GM18909 (cell line): Measurements from ENCODE around the gene MAST4.
"Not testable (repeated sequence)": the region's sequence is repeated elsewhere in the genome, so short reads cannot be mapped to it uniquely, and the experiment has no call there.

ENCODE experiments used
- ATAC-seq: cut with Tn5 transposase; IDR thresholded peaks from one replicate; pipeline ENCODE4 v1.9.1; 2021; ENCODE audit warnings: mild to moderate bottlenecking; ENCODE audit not compliant: unreplicated experiment, poor library complexity

The MAST4 gene

GRCh38 chr5:66796305-66797292 is 200.4 kb downstream of the MAST4 start:
- no peak for ATAC-seq

DNA sequence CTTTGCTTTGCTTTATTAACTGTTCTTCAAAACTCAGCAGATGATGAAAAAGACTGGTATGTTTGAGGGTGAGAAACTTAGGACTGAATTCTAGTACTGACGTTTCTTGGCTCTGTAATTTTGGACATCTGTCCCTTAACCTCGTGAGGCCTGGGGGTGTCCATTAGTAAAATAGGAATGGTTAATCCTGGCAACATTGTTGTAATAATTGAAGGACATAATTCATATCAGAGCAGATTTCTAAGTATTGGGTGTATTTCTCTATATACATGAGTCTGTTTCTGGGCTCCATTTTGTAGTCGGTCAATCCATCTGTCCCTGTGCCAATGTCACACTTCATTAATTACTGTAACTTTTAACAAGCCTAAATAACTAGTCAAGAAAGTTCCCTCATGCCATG is 206.7 kb downstream of the MAST4 start:
- ATAC-seq = no peak

- ATAC-seq = no peak
These were observed 209.6 kb downstream of the MAST4 start for GRCh38 chr5:66805514-66806430.

- no peak for ATAC-seq
These were observed 211.6 kb downstream of the MAST4 start for GRCh38 chr5:66807743-66808142.

GRCh38 chr5:66808663-66809062 is 212.5 kb downstream of the MAST4 start:
- ATAC-seq = no peak

GRCh38 chr5:66810151-66810550 is 214.0 kb downstream of the MAST4 start:
- ATAC-seq = no peak

DNA sequence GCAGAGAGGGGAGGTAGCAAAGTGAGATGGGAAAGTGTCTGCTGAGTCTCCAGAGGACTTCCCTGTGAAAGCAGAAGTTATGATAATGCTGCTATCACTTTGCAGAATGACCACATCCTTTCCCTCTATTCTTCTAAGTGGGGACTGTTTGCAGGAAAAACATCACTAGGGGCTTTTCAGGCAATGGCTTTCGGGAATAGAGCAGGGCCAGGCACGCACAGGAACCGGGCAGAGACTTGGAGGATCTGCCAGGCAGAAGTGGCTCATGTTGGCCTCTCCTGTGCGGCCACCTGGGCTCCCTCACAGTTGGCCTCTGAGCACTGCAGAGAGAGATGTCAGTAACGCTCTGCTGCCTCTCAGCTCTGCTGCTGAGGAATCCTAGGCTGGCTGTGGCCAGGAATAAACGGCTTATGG is 214.7 kb downstream of the MAST4 start:
- no peak for ATAC-seq

DNA sequence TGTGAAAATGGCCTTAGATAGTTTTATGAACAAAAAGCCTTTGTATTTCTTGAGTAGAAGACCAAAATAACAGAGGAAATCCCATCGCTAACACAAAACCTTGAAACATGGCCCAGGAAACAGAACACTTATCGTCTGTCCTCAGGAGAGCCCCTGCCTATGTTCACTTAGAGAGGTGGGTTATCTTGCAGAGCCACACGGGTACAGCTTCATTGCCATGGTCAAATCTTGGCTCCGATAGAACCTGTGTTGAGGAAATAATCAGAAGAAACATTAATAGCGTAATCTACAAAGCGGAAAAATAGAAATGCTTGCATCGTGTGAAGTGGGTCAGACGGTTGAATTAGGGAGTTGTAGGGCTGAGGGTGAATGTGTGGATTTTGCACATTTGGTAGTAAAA is 216.1 kb downstream of the MAST4 start:
- ATAC-seq = no peak

- no peak for ATAC-seq
These were observed 217.1 kb downstream of the MAST4 start for GRCh38 chr5:66813306-66813705.

DNA sequence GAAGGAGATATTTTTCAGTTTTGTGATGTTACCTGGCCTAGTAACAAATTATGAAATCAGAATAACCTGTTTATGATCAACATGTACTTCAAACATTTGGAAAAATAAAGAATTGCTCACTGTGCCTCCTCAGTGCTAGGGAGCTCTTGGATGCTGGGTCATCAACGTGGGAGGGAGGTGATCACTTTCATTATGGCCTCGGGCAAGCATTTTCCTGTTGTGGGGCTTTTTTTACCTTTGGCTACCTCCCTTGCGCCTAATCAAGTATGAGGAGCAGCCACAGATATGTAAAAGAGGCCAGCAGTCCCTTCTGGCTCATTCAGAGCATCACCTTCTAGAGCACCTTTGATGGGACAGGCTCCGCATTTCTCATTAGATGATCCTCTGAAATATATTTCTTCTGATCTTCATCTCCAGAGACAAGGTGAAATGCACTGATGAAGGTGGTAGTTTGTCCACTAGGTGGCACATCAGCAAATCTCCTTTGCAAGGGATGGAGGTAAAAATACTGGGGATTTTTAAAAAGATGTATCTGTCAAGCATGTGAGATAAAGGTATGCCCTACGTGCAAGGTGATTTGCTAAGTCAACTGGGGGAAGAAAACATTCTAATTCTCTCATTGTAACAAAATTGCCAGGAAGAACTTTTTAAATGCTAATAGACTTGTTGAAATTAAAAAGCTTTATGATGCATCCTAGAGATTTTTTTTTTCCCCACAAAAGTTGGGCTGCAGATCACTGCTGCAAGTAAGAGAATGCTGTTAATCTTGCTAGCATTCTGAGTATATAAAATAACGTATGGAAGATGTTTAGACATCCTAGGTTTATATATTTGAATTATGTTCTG is 218.2 kb downstream of the MAST4 start:
- peak; percentile 65 for ATAC-seq

- no peak for ATAC-seq
These were observed 222.2 kb downstream of the MAST4 start for GRCh38 chr5:66818304-66818934.

DNA sequence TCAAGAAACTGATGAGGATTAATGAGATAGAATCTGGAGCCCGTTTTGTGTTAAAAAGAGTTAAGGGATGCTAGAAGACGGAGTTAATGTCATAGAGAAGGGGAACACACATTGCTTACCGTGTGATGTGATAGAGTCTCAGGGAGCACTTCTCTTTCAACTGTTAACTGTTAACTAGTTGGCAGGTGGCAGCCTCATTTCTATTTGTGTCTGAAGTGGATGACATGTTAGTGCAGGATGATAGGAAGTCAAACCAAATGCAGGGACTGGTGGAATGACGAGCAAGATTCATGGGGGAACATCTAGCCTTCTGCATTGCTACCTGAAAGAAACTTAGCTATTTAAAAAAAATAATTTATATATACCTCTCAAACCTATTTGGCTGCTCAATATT is 222.7 kb downstream of the MAST4 start:
- no peak for ATAC-seq

DNA sequence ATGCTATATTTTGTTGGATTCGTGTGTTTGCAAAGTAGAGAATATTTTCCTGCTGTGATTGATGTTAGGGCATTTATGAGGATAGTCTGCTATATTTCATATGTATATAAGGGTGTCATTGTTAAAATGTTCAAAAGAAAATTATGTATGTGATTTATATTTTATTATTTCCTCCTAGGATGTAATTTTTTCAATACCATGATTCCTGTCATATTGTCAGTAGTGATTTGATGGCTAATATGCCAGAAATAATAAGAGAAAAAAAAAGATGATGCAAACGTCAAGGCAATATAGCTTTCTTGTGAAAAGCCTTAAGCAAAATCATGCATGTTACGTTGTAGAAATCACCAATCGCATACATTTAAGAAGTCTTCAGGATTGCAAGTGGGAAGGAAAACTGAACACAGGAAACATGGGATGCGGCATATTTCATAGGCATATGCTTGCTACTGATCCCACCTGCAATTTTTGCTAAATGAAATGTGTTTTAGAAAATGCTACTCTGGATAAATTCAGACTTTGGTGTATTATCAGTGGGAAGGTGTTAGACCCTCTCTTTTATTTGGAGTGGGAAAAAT is 224.5 kb downstream of the MAST4 start:
- ATAC-seq = no peak

DNA sequence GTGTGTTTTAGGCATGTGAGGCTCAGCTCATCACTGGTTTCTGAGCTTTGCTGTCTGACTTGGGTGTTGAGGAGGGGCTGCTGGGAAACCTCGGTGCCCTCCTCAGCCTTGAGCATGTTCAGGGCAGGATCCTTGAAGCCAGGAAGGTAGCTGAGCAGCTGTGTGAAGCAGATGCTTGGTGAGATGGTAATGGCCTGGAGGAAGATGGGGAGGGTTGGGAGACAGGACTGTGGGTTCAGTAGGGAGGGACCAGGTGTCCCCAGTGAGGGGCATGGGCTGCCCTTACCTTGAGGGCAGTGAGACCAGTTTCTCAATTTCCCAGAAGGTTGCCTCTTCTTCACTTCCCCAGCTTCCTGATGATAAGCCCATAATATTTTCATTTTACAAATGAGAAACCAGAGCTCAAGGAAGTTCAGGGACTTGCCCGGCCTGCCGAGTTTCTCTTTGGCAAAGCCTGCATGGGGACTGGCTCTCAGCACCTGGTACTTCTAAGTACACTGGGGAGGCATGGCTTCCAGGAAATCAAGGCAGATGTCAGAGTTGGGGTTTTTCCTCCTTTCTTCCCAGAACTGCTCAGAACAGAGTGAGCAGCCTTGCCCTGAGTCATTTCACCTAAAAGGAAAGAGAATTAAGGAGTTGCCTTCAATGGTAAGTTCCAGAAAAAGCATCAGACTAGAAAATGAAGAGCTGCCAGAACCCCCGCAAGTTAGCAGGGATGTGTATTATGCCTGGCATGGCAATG is 225.7 kb downstream of the MAST4 start:
- ATAC-seq = no peak

DNA sequence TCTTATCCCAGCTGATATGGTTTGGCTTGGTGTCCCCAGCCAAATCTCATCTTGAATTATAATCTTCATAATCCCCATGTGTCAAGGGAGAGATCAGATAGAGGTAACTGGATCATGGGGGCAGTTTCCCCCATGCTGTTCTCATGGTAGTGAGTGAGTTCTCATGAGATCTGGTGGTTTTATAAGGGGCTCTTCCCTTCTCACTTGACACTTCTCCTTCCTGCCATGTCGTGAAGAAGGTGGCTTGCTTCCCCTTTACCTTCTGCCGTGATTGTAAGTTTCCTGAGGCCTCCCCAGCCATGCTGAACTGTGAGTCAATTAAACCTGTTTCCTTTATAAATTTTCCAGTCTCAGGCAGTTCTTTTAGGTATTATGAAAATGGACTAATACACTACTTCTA is 226.7 kb downstream of the MAST4 start:
- ATAC-seq = not testable (repeated sequence)

GRCh38 chr5:66824476-66824875 is 228.3 kb downstream of the MAST4 start:
- ATAC-seq = no peak

GRCh38 chr5:66826263-66826662 is 230.1 kb downstream of the MAST4 start:
- ATAC-seq = no peak

DNA sequence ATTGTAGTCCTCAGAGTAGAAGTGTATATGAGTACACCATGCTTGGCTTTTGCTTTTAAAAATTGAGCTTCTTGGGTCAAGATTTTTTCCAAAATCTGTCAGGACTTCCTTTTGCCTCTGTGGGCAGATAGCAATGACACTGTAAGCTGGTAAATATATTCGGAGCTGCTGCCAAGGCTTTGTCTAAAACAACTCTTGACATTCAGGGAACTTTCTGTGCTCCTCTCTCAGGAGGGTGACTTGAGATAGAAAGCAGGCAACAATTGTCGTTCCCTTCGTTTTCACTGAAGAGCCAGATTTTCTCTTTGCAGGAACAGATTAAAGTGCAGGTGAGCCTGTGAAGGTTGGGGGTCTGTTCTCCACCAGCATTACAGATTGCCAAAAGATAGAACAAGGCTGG is 230.5 kb downstream of the MAST4 start:
- ATAC-seq = no peak
